Measurements from ENCODE around the gene FNBP1. TPM values are rescaled to one million over a fixed set of nuclear protein-coding genes. Genes with fewer than 3 reads are reported as not detected.

FNBP1 gene
- total and polyA plus RNA-seq, 2 donors (not counting 1 experiment from before 2014, with no cell fraction given): 20.8 to 44.3 TPM

GRCh38 chr9:130073373-130073772 is 30.4 kb upstream of the FNBP1 start:
- H3K36me3 ChIP-seq (ENCODE audit: control insufficient read depth, insufficient read depth, low read length): peaks cover 5% of the 10 kb centered on the region
- no peaks in the 10 kb centered on the region for H3K27me3 ChIP-seq (ENCODE audit: control insufficient read depth, insufficient read depth, low read length)
- H3K4me1 ChIP-seq (ENCODE audit: control insufficient read depth, extremely low read depth, insufficient read depth, low read length): no peaks in the 10 kb centered on the region
- no peak overlapping the region for H2AFZ ChIP-seq (ENCODE audit: low read length)
- peaks cover 17% of the 10 kb centered on the region for H3K79me2 ChIP-seq (ENCODE audit: control insufficient read depth, insufficient read depth, low read length)
- TF ChIP-seq EZH2 (IDR thresholded peaks at IDR 0.05; ENCODE audit: low read length, missing control alignments) (no peak), CTCF (conservative IDR thresholded peaks at IDR 0.05 in 1 of 2, IDR thresholded peaks at IDR 0.05 in 1 of 2; ENCODE audit: low read depth in 1 of 2, low read length in 2 of 2) (no peak)
- DNase-seq (ENCODE audit: low read depth in 2 of 2): peak; percentile 36 to 66
- no peak overlapping the region for H3K9ac ChIP-seq (ENCODE audit: insufficient read depth, low read length)
- H4K20me1 ChIP-seq (ENCODE audit: control insufficient read depth, extremely low read depth, insufficient read depth, low read length): no peaks in the 10 kb centered on the region
- no peaks in the 10 kb centered on the region for H3K9me3 ChIP-seq (ENCODE audit: control insufficient read depth, insufficient read depth, low read depth, low read length)
- no peak overlapping the region for H3K4me3 ChIP-seq (replicated peaks in 1 of 4; ENCODE audit: control extremely low read depth in 1 of 4, insufficient read depth in 1 of 4, low read depth in 3 of 4, low read length in 4 of 4)
- no peak overlapping the region for H3K27ac ChIP-seq (ENCODE audit: insufficient read depth, low read length)
- no peak overlapping the region for H3K4me2 ChIP-seq (ENCODE audit: extremely low read depth, insufficient read depth, low read length)

- H4K20me1 ChIP-seq (ENCODE audit: control insufficient read depth, extremely low read depth, insufficient read depth, low read length): no peaks in the 10 kb centered on the region
- H3K4me2 ChIP-seq (ENCODE audit: extremely low read depth, insufficient read depth, low read length): no peak overlapping the region
- TF ChIP-seq CTCF (conservative IDR thresholded peaks at IDR 0.05 in 1 of 2, IDR thresholded peaks at IDR 0.05 in 1 of 2; ENCODE audit: low read depth in 1 of 2, low read length in 2 of 2) (no peak), EZH2 (IDR thresholded peaks at IDR 0.05; ENCODE audit: low read length, missing control alignments) (no peak)
- H3K9ac ChIP-seq (ENCODE audit: insufficient read depth, low read length): no peak overlapping the region
- H3K36me3 ChIP-seq (ENCODE audit: control insufficient read depth, insufficient read depth, low read length): peaks cover 4% of the 10 kb centered on the region
- H3K27ac ChIP-seq (ENCODE audit: insufficient read depth, low read length): no peak overlapping the region
- H3K27me3 ChIP-seq (ENCODE audit: control insufficient read depth, insufficient read depth, low read length): no peaks in the 10 kb centered on the region
- H3K79me2 ChIP-seq (ENCODE audit: control insufficient read depth, insufficient read depth, low read length): peaks cover 21% of the 10 kb centered on the region
- H3K4me3 ChIP-seq (replicated peaks in 1 of 4; ENCODE audit: control extremely low read depth in 1 of 4, insufficient read depth in 1 of 4, low read depth in 3 of 4, low read length in 4 of 4): no peak overlapping the region
- no peak overlapping the region for H2AFZ ChIP-seq (ENCODE audit: low read length)
- H3K9me3 ChIP-seq (ENCODE audit: control insufficient read depth, insufficient read depth, low read depth, low read length): no peaks in the 10 kb centered on the region
- H3K4me1 ChIP-seq (ENCODE audit: control insufficient read depth, extremely low read depth, insufficient read depth, low read length): no peaks in the 10 kb centered on the region
- DNase-seq (ENCODE audit: low read depth in 2 of 2): peak in 1 of 2 donors; percentile 43
Observed at GRCh38 chr9:130072515-130073235, 29.7 kb upstream of the FNBP1 start.

- TF ChIP-seq EZH2 (IDR thresholded peaks at IDR 0.05; ENCODE audit: low read length, missing control alignments) (no peak), CTCF (conservative IDR thresholded peaks at IDR 0.05 in 1 of 2, IDR thresholded peaks at IDR 0.05 in 1 of 2; ENCODE audit: low read depth in 1 of 2, low read length in 2 of 2) (no peak)
- no peak overlapping the region for H2AFZ ChIP-seq (ENCODE audit: low read length)
- H3K79me2 ChIP-seq (ENCODE audit: control insufficient read depth, insufficient read depth, low read length): peaks cover 39% of the 10 kb centered on the region
- no peak overlapping the region for H3K4me3 ChIP-seq (replicated peaks in 1 of 4; ENCODE audit: control extremely low read depth in 1 of 4, insufficient read depth in 1 of 4, low read depth in 3 of 4, low read length in 4 of 4)
- H3K36me3 ChIP-seq (ENCODE audit: control insufficient read depth, insufficient read depth, low read length): no peaks in the 10 kb centered on the region
- no peak overlapping the region for H3K9ac ChIP-seq (ENCODE audit: insufficient read depth, low read length)
- no peaks in the 10 kb centered on the region for H3K4me1 ChIP-seq (ENCODE audit: control insufficient read depth, extremely low read depth, insufficient read depth, low read length)
- no peak overlapping the region for H3K27ac ChIP-seq (ENCODE audit: insufficient read depth, low read length)
- no peaks in the 10 kb centered on the region for H3K9me3 ChIP-seq (ENCODE audit: control insufficient read depth, insufficient read depth, low read depth, low read length)
- no peak overlapping the region for H3K4me2 ChIP-seq (ENCODE audit: extremely low read depth, insufficient read depth, low read length)
- DNase-seq (ENCODE audit: low read depth in 2 of 2): no peak
- no peaks in the 10 kb centered on the region for H4K20me1 ChIP-seq (ENCODE audit: control insufficient read depth, extremely low read depth, insufficient read depth, low read length)
- no peaks in the 10 kb centered on the region for H3K27me3 ChIP-seq (ENCODE audit: control insufficient read depth, insufficient read depth, low read length)
Observed at GRCh38 chr9:130069048-130069447, 26.1 kb upstream of the FNBP1 start.

All from fibroblast of lung (primary cell).